GOT3 (cell line): ENCODE measurements around the gene PIP5K1B.

Experiments used
- DNase-seq: peaks from one replicate; lab custom pipeline; 2025; ENCODE audit warnings: mixed read lengths; lab: John Stamatoyannopoulos, UW

Gene PIP5K1B

DNA sequence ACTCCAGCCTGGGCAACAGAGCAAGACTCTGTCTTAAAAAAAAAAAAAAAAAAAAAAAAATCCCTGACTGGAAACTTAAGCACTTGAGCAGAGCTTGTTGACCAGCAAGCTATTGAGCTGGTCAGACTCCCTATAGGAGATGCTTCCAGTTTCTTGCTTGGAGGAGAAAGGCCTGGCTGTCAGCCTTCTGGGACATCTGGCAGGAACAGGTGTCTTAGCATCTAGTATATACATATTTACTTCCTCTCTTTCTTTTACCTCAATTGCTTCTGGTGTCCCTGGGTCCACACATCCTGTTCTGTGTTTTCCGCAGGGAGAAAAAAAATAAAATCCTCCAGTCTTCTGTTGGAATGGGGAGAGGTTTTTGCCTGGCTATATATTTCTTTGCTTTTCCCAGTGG is 248.7 kb downstream of the PIP5K1B start:
- no peak for DNase-seq

DNA sequence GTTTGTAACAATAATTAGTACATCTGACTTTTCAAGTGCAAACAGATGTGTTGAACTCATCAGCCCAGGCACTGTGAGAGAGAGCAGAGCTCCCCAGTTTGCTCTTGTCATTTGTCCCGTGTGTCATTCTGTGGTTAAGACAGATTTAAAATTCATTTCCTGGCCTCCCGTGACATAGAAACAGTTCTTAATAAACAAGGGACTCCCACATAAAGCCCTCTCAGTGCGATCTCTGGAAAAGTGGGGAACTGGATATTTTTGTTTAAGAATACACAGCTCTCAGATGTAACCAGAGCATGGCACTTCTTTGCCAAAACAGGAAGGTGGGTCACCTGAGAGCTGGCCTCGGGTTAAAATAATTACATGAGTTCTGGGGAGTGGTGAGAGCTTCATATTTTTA is 250.3 kb downstream of the PIP5K1B start:
- DNase-seq: no peak

DNA sequence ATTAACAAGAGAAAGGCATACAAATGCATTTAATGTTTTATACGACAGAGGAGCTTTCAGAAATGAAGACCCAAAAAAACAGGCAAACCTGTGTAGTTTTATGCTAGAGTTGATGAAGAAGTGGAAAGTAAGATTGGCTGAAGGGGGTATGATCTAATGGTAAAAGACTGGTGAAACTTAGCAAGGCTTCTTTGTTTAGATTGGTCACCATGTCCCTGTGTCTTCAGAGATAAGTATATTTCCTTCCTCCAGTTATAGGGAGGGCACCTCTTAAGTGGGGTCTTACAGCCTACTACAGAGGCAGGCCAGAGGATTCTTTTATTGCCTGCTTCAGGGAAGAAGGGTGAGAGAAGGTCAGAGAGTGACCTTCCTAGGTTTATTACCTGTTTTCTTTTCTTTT is 252.4 kb downstream of the PIP5K1B start:
- DNase-seq: no peak

DNA sequence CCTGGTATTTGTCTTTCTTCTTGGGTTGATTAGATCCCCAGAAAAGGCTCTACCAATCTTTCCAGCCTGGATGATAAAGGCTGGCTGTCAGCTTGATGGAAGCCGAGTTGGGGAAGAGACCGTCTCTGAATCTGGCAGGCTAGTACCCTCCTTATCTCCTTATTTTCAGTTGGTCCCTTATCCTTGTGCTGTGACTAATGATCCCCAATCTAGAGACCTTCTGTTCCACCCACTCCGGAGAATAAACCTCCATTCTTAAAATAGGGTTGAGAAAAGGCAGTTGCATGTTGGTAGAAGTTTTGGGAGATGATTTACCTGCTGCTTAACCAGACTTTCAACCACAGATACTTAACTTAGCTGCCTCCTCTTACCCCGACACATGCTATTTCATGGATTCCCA is 256.5 kb downstream of the PIP5K1B start:
- DNase-seq: no peak

DNA sequence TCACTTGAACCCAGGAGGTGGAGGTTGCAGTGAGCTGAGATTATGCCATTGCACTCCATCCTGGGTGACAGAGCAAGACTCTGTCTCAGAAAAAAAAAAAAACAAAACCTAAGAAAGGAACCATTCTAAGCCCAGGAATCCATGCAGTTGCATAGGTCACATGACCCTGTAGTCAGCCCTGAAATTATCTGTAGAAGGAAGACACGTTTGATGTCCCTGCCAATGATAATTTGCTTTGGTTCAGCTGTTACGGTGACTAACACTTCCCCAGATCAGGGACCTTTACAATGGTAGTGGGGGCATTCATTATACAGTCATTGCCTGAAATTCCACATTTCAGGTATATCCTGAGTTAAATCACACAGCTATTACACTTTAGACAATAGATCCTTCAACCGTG is 258.4 kb downstream of the PIP5K1B start:
- no peak for DNase-seq

DNA sequence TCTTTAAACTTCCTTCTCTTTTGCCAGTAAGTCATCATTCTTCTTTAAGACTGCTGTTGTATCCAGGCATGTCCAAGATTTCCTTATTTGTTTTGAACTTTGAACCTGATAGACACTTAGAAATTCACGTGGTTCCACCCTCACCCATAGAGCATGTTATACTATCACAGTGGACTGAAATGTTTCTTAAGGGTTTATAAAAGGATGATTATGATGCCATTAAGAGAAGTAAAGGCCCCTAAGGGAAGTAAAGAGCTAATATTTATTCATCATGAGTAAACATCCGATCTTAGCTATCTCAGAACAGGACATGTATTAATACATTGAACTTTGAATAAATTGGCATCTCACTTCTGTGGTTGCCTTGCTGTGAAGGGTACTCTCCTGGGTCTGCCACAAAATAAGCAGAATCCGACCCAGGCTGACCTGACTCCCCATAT is 259.1 kb downstream of the PIP5K1B start:
- no peak for DNase-seq

DNA sequence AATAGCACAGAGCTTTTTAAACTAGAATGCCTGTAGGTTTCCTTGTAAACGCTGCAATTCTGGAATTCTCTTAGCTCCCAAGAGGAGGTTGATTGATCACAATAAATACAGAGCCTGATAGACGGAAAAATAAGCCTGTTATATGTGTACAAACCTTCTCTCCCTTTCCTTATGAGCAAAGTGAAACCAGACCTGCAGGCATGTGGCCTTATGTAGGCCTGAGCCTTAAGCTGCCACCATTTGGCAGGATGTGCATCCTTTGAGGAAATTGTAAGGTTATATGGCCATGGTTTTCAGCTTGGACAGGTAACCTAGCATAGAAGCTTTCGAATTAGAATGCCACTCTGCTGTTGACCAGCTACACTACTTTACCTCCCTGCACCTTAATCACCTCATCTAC is 259.7 kb downstream of the PIP5K1B start:
- no peak for DNase-seq

DNA sequence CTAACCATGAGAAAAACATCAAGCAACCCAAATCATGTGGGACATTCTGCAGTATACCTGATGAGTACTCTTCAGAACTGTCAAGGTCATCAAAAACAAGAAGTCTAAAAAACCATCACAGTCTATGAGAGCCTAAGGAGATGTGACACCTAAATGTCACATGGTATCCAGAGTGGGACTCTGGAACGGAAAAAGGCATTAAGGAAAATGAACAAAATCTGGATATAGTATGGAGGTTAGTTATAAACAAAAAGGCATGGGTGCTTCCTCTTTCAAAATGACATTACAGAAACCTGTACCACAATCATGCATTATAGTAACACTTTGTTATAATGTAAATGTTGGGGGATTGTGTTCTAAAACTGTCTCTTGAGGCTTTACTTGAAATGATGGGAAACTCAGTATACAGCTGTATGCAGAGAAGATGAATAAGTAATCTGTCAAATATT is 261.5 kb downstream of the PIP5K1B start:
- no peak for DNase-seq

DNA sequence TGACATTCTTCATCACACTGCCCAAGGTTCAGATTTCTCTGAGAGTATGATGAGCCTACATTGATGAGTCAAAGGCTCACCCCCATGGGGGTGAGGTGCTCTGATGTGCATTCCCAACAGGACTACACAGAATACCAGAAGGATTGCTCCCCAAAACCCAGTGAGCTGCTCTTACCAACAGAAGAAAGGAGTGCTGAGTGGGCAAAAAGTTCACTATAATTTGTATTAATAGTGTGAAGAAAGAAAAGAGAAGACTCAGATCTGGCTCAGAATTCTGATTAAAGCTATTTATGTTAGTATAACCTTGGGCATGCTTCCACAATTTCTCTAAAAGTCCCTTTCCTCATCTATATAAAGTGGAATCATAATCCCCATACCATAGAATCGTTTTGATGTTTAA is 262.8 kb downstream of the PIP5K1B start:
- no peak for DNase-seq

DNA sequence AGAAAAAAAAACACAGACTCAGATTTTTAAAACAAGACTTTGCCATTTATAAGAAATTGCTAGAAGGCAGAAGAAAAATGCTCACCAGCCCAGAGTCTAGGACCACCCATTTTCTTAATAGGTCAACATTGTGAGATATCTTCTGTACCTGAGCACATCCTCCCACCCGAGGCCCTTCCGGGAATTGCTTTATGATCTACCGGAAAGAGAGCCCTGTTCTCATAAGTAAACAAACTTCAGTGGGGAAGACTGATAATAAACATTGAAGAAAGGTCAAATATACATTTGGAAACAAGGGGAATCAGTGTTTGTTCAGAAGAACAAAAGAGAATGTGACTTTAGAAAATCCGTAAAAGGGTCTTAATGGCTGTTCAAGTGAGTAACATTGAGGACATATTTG is 264.5 kb downstream of the PIP5K1B start:
- DNase-seq: no peak

DNA sequence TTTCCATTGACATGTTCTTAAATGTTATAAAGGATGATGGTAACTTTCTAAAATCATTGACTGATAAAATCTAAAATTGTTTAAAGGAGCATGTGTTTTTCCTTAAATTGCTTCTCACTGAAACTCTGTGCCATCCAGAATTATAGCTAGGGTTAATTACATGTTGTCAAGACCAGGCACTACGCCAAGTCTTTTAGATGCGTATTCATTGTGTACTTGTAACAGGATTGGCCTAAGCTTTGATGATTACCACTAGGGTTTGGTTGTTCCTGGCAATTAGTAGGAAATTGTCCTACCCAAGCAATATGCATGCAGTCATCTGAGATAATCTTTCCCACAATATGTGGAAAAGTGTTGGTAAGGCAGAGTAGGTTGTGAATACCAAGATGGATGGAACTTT is 265.1 kb downstream of the PIP5K1B start:
- DNase-seq: no peak

DNA sequence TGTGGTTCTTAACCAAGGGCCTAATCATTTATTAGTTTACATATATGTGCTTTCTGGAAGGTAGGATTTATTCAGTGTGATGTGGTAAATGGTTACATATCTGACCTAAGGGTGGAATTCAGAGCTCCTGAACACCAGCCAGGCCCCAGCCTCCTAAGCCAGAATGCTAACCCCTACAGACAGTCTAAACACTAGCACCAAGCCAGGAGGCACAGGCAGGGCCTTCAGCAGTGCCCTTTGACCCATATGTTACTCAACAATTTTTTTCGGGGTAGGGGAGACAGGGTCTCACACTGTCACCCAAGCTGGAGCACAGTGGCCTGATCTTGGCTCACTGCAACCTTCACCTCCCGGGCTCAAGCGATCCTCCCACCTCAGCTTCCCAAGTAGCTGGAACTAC is 268.6 kb downstream of the PIP5K1B start:
- DNase-seq: no peak

DNA sequence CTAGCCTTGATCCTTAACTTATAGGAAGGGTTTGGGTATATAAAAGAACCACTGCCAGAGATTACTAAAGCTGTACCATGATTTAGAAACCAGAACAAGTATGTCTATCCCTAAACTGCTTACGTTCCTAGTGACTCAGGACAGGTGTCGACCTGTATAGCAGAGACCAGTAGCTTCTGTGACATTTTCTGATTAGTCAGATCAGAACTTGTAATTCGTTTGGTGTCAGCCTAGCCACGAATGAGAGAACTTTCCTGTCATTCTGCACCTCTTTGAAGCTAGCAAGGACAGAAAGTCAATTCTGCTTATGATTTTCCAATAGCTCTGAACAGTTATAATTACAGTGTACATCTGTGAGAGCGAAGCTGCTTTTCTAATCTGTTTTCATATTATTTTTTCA is 269.4 kb downstream of the PIP5K1B start:
- DNase-seq: no peak

DNA sequence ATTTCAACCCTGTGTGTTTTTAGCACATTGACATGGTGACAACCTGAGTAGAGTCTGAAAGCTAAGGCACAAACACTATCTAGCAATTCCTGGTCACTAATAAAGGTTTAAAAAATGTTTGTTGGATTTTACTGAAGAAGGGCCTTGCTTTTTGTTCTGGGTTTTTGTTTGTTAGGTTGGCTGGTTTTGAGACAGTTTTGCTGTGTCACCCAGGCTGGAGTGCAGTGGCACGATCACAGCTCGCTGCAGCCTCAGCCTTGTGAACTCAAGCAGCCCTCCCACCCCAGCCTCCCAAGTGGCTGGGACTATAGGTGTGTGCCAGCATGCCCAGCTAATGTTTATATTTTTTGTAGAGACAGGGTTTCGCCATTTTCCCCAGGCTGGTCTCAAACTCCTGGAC is 269.9 kb downstream of the PIP5K1B start:
- no peak for DNase-seq

DNA sequence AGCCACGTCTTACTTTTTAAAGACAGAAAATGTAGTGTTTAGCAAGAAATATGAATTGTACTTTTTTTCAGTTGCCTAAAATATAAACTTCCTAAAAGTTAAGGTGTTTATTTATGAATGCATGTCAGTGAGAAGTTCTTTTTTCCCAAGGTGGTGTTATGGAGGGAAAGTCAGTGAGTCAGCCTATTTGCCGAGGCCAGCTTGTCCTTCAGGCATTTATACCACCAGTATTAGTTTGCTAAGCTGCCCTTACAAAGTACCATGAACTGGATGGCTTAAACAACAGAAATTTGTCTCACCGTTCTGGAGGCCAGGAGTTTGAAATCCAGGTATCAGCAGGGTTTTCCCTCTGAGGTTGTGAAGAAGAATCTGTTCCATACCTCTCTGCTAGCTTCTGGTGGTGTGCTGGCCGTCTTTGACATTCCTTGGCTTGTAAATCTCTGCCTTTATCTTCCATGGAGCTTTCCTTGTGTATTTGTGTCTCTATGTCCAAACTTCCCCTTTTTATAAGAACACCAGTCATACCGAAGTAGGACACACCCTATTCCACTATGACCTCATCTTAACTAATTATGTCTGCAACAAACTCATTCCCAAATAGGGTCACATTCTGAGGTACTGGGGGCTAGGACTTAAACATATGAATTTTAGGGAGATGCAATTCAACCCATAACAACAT is 270.5 kb downstream of the PIP5K1B start:
- DNase-seq: no peak

DNA sequence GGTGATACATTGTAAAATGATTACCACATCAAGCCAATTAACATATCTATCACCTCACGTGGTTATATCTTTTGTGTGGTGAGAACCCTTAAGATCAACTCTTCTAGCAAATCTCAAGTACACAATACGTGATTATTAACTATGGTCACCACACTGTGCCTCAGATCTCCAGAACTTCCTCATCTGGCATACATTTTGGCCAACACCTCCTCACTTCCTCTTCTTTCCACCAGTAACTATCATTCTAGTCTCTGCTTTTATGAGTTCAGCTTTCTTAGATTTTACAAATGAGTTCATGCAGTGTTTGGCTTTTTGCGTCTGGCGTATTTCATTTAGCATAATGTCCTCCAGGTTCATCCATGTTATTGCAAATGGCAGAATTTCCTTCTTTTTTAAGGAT is 273.0 kb downstream of the PIP5K1B start:
- DNase-seq: no peak

DNA sequence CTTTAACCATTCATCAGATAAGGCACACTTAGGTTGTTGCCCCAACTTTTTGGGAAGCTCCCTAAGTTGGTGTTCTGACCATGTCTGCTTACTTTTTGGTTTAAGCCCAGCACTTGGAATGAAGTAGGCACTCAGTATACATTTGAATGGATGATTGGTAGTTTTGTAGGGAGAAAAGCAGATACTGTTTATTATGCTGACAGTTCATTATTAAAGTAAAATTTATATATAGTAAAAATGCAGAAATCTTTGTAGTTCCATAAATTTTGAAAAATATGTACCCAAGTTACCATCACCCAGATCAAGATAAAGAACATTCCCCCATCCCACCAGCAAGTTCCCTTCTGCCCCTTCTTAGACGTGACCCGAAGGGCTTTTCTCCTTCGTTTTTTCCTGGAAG is 273.5 kb downstream of the PIP5K1B start:
- DNase-seq: no peak

DNA sequence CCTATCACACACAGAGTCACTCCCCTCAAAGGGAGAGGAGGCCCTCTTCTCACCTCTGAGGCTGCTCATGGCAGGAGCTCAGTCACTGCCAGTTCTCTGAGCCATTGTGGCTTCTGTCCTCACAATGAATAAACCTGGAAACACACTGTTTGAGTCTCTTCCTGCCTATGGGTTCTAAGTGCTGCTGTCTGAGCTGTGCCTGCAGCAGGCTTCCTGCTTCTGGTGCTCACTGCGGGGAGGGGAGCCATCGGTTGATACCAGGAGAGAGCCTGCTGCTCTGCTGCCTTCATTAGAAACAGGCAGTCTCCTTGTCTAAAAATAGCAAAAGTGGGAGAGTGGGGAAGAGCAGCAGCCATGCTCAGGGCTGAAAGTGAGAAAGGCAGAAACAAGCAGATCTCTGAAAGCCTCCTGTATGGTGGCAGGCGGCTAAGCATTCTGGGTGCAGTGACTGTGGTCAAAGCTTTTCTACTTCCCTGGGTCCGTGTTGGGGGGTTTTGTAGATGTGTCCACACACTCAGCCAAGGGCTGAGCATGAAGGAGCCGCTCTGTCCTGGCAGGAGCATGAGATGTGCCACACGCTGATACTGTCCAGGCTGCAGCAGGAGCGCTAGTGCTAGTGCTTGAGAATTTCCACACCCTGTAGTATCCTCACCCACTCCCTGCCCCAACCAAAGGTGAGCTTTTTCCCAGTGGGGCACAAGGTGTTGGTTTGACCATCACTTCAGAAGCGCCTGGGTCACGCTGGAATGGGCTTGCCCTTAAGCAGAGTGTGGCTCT is 274.7 kb downstream of the PIP5K1B start:
- no peak for DNase-seq

DNA sequence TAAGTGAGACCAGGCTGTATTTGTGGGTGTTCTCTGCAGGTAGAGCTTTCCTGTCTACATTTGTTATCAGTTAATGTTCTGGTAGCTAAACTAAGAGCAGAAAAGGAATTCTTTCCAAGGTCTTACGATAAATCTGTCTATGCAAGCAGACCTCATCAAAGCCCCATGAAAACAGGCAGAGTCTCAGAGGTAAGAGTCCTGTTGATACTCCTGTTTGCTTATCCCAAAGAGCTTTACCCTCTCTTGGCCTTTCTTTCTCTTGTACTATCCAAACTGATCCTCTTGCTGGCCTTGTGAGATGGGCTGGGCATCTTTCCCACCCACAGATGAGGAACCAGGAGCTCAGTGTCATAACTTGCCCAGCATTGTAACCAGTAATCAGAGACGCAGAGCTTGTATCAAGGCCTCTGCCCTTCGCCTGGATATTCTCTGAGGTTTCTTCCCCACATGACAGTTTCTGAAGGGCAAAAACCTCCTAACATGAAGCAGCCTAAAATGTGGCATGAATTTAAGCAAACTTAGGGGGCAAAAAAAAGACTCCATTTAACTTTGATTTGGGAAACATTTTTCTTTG is 275.4 kb downstream of the PIP5K1B start:
- DNase-seq: no peak

DNA sequence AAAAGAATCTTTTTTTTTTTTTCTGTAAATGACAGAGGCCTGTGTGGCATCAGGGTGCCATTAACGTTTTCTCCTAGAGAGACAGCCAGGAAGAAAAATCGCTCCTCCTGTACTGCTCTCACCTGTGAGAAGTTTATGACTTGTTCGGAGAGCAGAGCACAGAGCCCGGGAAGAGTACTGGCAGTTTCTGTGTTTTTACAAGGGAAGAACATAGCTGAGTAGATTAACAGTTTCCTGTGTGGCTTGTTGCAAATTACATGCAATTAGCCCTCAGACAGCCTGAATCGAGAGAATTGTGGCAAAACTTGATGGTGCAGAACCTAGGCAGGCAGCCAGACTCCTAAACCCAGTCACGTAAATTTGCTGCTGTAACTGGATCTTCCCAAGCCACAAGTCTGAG is 276.7 kb downstream of the PIP5K1B start:
- DNase-seq: no peak

DNA sequence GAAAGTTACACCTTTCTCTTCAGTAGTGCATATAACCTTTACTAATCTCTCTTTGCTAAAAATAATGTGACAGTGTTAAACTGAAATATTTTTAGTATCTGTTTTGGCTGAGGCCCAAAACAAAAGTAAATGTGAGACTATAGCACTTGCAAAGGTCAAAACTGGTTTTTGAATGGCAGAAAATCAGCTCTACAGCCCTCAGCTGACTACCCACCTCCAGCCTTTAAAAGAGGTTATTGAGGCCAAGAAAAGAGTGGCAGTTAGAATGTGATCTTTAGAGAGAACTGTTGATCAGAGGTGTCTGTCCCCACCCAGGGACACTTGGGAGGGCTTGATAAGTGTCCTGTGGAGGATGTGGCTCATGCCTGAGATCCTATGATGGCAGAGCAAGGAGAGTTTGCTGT is 278.0 kb downstream of the PIP5K1B start:
- no peak for DNase-seq

DNA sequence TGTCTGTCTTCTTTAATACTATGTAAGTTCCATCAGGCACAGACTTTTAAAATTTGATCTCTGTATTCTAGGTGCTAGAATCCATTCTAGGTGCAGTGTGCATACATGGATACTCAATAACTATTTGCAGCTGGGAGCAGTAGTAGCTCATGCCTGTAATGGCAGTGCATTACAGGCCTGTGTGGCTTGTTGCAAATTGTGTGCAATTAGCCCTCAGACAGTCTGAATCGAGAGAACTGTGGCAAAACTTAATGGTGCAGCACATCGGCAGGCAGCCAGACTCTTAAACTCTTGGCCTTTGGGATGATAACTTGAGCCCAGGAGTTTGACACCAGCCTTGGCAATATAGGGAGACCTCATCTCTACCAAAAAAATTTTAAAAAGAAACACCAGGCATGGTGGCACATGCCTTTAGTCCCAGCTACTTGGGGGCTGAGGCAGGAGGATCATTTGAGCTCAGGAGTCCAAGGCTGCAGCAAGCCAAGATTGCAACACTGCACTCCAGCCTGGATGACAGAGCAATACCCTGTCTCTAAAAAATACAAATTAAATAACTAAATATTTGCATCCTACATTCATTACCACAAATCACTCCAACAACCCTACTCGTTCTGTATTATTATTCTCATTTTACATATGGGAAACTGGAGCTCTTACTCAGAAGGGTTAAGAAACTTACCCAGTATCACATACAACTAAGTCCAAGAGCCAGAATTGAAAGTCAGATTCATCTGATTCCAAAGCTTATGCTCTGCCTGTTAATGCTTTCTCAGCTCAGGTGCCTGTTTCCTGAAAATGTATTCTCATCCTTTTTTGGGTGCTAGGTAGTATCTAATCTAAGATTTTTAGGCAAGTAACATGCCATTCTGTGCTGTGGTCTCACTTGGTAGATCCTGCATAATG is 278.7 kb downstream of the PIP5K1B start:
- DNase-seq: no peak
